NOMO-1 treated with dmso at 0.1 percent for 144 hours (cell line): Measurements from ENCODE around the gene PTTG1IP.

Source experiments
- DNase-seq: peaks from one replicate; lab custom pipeline; 2025; ENCODE audit not compliant: unreplicated experiment; lab: John Stamatoyannopoulos, UW

PTTG1IP gene

GRCh38 chr21:44828362-44829056 is 45.0 kb downstream of the PTTG1IP start:
- no peak for DNase-seq

- DNase-seq: no peak
These were observed 50.3 kb downstream of the PTTG1IP start for GRCh38 chr21:44823179-44823660.

GRCh38 chr21:44822484-44823178 is 50.9 kb downstream of the PTTG1IP start:
- no peak for DNase-seq

GRCh38 chr21:44820851-44821250 is 52.6 kb downstream of the PTTG1IP start:
- no peak for DNase-seq

- no peak for DNase-seq
These were observed 53.9 kb downstream of the PTTG1IP start for GRCh38 chr21:44819283-44820243.

GRCh38 chr21:44818640-44819011 is 54.9 kb downstream of the PTTG1IP start:
- DNase-seq: no peak

- DNase-seq: peak; percentile 57
These were observed 55.4 kb downstream of the PTTG1IP start, which contains the start of gene SUMO3 for GRCh38 chr21:44817914-44818639. Gene SUMO3 (minus strand): TSS chr21:44818062. CDS start chr21:44817968, 94 bp downstream.

- DNase-seq: peak; percentile 66
These were observed 56.0 kb downstream of the PTTG1IP start for GRCh38 chr21:44817506-44817880.

- DNase-seq: no peak
These were observed 56.6 kb downstream of the PTTG1IP start for GRCh38 chr21:44816761-44817505.

GRCh38 chr21:44815852-44816628 is 57.5 kb downstream of the PTTG1IP start:
- no peak for DNase-seq

- no peak for DNase-seq
These were observed 58.3 kb downstream of the PTTG1IP start for GRCh38 chr21:44815225-44815624.

GRCh38 chr21:44814498-44815023 is 58.9 kb downstream of the PTTG1IP start:
- no peak for DNase-seq

- no peak for DNase-seq
These were observed 59.8 kb downstream of the PTTG1IP start for GRCh38 chr21:44813727-44814126.

- no peak for DNase-seq
These were observed 60.3 kb downstream of the PTTG1IP start for GRCh38 chr21:44813149-44813548.

- DNase-seq: no peak
These were observed 60.9 kb downstream of the PTTG1IP start for GRCh38 chr21:44812640-44813039.

GRCh38 chr21:44810779-44811178 is 62.7 kb downstream of the PTTG1IP start:
- DNase-seq: no peak

- DNase-seq: no peak
These were observed 67.6 kb downstream of the PTTG1IP start for GRCh38 chr21:44805859-44806258.

- no peak for DNase-seq
These were observed 68.3 kb downstream of the PTTG1IP start for GRCh38 chr21:44805226-44805625.

- DNase-seq: no peak
These were observed 68.7 kb downstream of the PTTG1IP start for GRCh38 chr21:44804762-44805161.
